ENCODE measurements around the gene NEK10. TPM values are rescaled to one million over a fixed set of nuclear protein-coding genes. Genes with fewer than 3 reads are reported as not detected.

The NEK10 gene
- total and polyA plus RNA-seq, 2 of the 13 experiments (the other 11 are each of a cell fraction or from before 2014, with no cell fraction given) = 2.8 to 14.2 TPM

GRCh38 chr3:27360113-27361078 lies 8.8 kb downstream of the NEK10 start (continued):
- no peak for TF ChIP-seq KIAA2018 (CRISPR knock-in tag; IDR thresholded peaks at IDR 0.05; ENCODE audit: borderline replicate concordance)
- peak; percentile 93 for TF ChIP-seq TCF7 (IDR thresholded peaks at IDR 0.05; ENCODE audit: low read depth)
- no peak; the same call in 1 of the 2 replicates for TF ChIP-seq ZFP91 (CRISPR knock-in tag; IDR thresholded peaks at IDR 0.05; ENCODE audit: borderline replicate concordance)
- TF ChIP-seq ZNF83 (CRISPR knock-in tag; IDR thresholded peaks at IDR 0.05; ENCODE audit: borderline replicate concordance) = no peak
- no peak for TF ChIP-seq ZFP36L2 (CRISPR knock-in tag; IDR thresholded peaks at IDR 0.05)
- TF ChIP-seq RFX1 (IDR thresholded peaks at IDR 0.05) = no peak
- peak; percentile 90 for TF ChIP-seq KDM1A (CRISPR knock-in tag; IDR thresholded peaks at IDR 0.05)
- TF ChIP-seq REPIN1 (CRISPR knock-in tag; IDR thresholded peaks at IDR 0.05; ENCODE audit: borderline replicate concordance, low read depth) = peak; percentile 98
- no peak for TF ChIP-seq ZNF513 (CRISPR knock-in tag; conservative IDR thresholded peaks at IDR 0.05)
- peak; percentile 59 for TF ChIP-seq RBM22 (optimal IDR thresholded peaks at IDR 0.05; ENCODE audit: low read length)
- TF ChIP-seq POLR2AphosphoS5 (IDR thresholded peaks at IDR 0.05; ENCODE audit: low read depth, low read length) = peak; percentile 61
- peak; percentile 98 for TF ChIP-seq ZNF710 (CRISPR knock-in tag; IDR thresholded peaks at IDR 0.05; ENCODE audit: borderline replicate concordance)
- TF ChIP-seq RNF2 (conservative IDR thresholded peaks at IDR 0.05; ENCODE audit: low read depth) = no peak
- no peak for TF ChIP-seq KLF13 (CRISPR knock-in tag; IDR thresholded peaks at IDR 0.05)
- no peak for TF ChIP-seq NFATC3 (CRISPR knock-in tag; IDR thresholded peaks at IDR 0.05)

Data from HepG2 (cell line).